DMS153 treated with DMSO at 0.1 percent for 48 hours (cell line): Measurements from ENCODE around the gene ST6GALNAC2.
"Not testable (repeated sequence)": the region's sequence is repeated elsewhere in the genome, so short reads cannot be mapped to it uniquely, and the experiment has no call there.

Experiments used
- DNase-seq: peaks from one replicate; lab custom pipeline; 2025; ENCODE audit not compliant: unreplicated experiment; lab: John Stamatoyannopoulos, UW

Gene ST6GALNAC2

DNA sequence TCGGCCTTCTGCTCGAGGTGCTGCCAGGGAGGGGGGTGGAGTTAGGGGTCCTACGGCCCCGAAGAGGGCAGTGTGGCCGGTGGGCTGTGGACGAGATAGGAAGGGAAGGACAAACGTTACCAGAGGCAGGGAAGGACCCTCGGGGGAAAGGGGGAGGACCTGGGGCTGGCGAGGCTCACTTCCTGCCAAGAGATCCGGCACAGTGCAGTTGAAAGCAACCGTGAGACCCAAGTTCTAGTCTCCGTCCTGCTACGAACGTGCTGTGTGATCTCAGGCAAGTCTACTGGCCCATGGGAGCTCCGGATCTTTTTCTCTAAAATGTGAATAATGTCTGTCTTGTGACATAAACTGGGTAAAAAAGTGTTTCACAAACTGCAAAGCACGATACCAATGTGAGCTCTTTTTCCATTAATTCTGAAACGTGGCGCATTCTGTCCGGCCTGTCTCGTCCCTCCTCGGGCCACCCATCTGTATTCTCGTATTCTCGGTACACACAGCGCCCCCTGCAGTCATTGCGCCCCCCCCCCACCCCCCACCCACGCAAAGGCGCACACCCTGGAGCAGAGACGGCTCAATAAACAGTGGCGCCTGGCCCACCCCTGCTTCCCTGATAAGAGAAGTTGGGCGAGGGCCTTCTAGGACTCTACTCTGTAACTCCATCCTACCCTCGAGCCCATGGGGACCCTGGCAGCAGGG is 57.0 kb downstream of the ST6GALNAC2 start:
- no peak for DNase-seq

DNA sequence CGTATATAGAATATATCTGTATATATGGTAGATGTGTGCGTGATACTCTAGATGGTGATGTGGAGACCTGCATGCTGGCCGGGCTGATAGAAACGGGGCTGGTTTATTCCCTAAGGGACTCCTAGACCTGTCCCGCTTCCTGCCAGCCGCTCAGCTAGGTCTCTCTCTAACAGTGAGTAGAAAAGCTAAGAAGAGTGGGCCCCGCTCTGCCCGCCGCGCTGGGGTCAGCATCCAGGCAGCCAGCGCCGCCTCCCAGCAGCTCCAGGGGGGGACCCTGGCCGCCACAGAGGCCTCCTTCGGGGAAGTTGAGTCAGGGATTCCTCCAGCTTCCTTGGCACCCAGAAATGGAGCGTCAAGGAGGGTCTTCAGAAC is 57.5 kb downstream of the ST6GALNAC2 start:
- no peak for DNase-seq

DNA sequence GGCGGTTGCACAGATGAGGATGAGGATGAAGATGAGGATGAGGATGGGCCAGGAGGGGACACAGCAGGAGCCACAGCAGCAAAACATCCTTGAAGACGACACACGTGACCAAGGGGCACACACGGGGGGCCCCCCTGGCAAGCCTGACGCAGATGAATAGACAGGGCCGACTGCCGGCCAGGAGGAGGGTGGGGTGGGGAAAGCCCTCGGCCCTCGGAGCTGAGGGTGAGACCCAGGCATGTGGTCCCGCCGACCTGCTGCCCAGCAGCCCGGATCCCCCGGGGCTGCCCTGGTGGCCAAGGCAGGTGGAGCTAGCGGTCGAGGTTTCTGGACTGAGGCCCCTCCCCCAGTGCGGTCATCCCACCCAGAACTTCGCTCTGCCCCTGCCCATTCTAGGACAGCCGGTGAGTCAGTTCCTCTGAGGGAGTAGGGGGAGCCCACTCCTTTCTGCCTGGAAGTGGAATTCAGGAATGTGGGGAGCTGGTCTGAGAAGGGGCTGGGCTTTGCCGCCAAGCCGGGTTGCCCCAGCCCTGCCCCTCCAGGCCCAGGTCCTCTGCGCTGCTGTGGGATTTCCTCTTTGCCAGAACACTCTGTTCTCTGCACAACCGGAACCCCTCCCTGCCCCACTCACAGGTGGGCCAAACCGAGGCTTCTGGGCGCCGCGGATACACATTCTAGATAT is 58.1 kb downstream of the ST6GALNAC2 start:
- DNase-seq = no peak

GRCh38 chr17:76527016-76527415 is 58.6 kb downstream of the ST6GALNAC2 start:
- DNase-seq = not testable (repeated sequence)

GRCh38 chr17:76525513-76525833 is 60.2 kb downstream of the ST6GALNAC2 start:
- not testable (repeated sequence) for DNase-seq

- no peak for DNase-seq
These were observed 60.8 kb downstream of the ST6GALNAC2 start for GRCh38 chr17:76524598-76525512.

GRCh38 chr17:76523084-76524037 is 62.3 kb downstream of the ST6GALNAC2 start:
- DNase-seq = peak; percentile 22

DNA sequence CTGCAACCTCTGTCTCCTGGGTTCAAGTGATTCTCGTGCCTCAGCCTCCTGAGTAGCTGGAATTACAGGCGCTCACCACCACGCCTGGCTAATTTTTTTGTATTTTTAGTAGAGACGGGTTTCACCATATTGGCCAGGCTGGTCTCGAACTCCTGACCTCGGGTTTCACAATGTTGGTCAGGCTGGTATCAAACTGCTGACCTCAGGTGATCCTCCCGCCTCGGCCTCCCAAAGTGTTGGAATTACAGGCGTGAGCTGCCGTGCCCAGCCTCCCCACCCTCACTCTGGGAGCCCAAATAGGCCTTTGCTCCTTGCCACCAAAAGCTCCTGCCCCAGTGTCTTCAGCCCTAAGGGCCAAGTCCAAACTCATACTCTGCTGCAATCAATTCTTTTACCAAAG is 64.0 kb downstream of the ST6GALNAC2 start:
- not testable (repeated sequence) for DNase-seq

- no peak for DNase-seq
These were observed 64.4 kb downstream of the ST6GALNAC2 start for GRCh38 chr17:76521262-76521661.

- no peak for DNase-seq
These were observed 66.4 kb downstream of the ST6GALNAC2 start for GRCh38 chr17:76519048-76519966.

DNA sequence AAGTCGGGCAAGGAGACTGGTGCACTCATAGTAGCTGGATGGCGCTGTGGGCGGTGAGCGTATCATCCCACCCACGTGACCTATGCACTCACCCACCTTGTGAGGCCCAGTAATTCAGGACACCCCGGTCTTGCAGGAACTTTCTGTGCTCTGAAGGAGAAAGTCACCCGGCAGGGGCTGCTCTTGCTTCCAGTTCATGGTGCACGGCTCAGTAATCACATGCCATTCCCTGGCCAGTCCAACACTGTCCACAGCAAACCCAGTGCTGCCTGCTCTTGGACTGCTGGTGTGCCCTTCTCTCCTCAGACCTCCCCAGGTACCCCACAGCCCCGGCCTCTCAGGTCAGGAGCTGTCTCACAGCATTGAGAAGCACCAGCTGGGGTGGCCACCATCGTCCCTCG is 68.0 kb downstream of the ST6GALNAC2 start:
- no peak for DNase-seq
